Skeletal muscle satellite cell (primary cell): ENCODE results near the gene GNAI1.

ENCODE experiments used
- H3K27me3 ChIP-seq: 2 replicates; pipeline ENCODE4 v1.7.0; 2013; ENCODE audit warnings: low read length; ENCODE audit not compliant: control insufficient read depth, insufficient read depth
- H3K36me3 ChIP-seq: 2 replicates; pipeline ENCODE4 v1.7.0; 2013; ENCODE audit warnings: mild to moderate bottlenecking, control low read depth, low read length; ENCODE audit not compliant: insufficient read depth
- H3K4me1 ChIP-seq: 2 replicates; pipeline ENCODE4 v1.7.0; 2013; ENCODE audit warnings: low read length; ENCODE audit not compliant: control insufficient read depth, insufficient read depth
- H3K4me2 ChIP-seq: 2 replicates; pipeline ENCODE4 v1.7.0; 2013; ENCODE audit warnings: mild to moderate bottlenecking, low read length
- H3K4me3 ChIP-seq: 2 replicates; pipeline ENCODE4 v1.7.0; 2013; ENCODE audit warnings: low read length
- H3K9ac ChIP-seq: 2 replicates; pipeline ENCODE4 v1.7.0; 2013; ENCODE audit warnings: mild to moderate bottlenecking, low read depth, low read length, moderate library complexity
- H3K9me3 ChIP-seq: replicated peaks from 2 replicates; pipeline ENCODE4 v1.7.0; 2013; ENCODE audit warnings: mild to moderate bottlenecking, control low read depth, low read length

GNAI1 gene

GRCh38 chr7:80218723-80219122 is 84.1 kb downstream of the GNAI1 start:
- Histone ChIP-seq H3K9me3 (no peaks in the 10 kb centered on the region), H3K4me1 (peaks cover 12% of the 10 kb centered on the region), H3K27me3 (no peaks in the 10 kb centered on the region), H3K36me3 (peaks cover 6% of the 10 kb centered on the region), H3K9ac (no peak overlapping the region), H3K4me3 (no peak overlapping the region), H3K4me2 (no peak overlapping the region)

- Histone ChIP-seq H3K36me3 (peaks cover under 1% of the 10 kb centered on the region), H3K4me3 (no peak overlapping the region), H3K9me3 (no peaks in the 10 kb centered on the region), H3K4me2 (no peak overlapping the region), H3K9ac (no peak overlapping the region), H3K4me1 (peaks cover 13% of the 10 kb centered on the region), H3K27me3 (no peaks in the 10 kb centered on the region)
These were observed 85.5 kb downstream of the GNAI1 start for GRCh38 chr7:80220022-80220634.

GRCh38 chr7:80224415-80224814 is 89.8 kb downstream of the GNAI1 start:
- no peaks in the 10 kb centered on the region for H3K36me3 ChIP-seq
- no peaks in the 10 kb centered on the region for H3K27me3 ChIP-seq
- peaks cover 9% of the 10 kb centered on the region for H3K4me1 ChIP-seq
- no peak overlapping the region for H3K4me2 ChIP-seq
- H3K9ac ChIP-seq = no peak overlapping the region
- H3K9me3 ChIP-seq = no peaks in the 10 kb centered on the region
- H3K4me3 ChIP-seq = no peak overlapping the region

DNA sequence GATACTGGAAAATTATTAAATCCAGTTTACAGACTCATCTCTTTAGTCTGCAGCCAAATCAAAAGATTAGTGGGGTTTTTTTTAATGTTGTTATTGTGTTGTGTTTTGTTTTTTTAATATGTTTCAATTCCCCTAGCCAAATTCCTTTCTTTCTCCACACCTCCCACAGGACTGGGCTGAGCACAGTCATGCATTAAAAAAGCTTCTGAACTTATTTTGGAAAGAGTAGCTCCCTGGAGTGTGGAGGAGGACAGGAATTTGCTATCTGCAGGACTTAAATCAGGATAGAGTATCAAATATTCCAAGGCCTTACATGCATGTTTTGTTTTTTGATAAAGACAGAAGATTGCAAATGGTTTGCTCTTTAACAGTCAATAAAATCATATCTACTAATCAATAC is 90.7 kb downstream of the GNAI1 start:
- no peaks in the 10 kb centered on the region for H3K36me3 ChIP-seq
- H3K9me3 ChIP-seq = no peaks in the 10 kb centered on the region
- no peaks in the 10 kb centered on the region for H3K27me3 ChIP-seq
- H3K4me1 ChIP-seq = peaks cover 14% of the 10 kb centered on the region
- no peak overlapping the region for H3K9ac ChIP-seq
- no peak overlapping the region for H3K4me2 ChIP-seq
- no peak overlapping the region for H3K4me3 ChIP-seq

GRCh38 chr7:80226629-80227028 is 92.0 kb downstream of the GNAI1 start:
- Histone ChIP-seq H3K9ac (no peak overlapping the region), H3K4me3 (no peak overlapping the region), H3K4me2 (no peak overlapping the region), H3K36me3 (no peaks in the 10 kb centered on the region), H3K27me3 (no peaks in the 10 kb centered on the region), H3K4me1 (peaks cover 25% of the 10 kb centered on the region), H3K9me3 (no peaks in the 10 kb centered on the region)

DNA sequence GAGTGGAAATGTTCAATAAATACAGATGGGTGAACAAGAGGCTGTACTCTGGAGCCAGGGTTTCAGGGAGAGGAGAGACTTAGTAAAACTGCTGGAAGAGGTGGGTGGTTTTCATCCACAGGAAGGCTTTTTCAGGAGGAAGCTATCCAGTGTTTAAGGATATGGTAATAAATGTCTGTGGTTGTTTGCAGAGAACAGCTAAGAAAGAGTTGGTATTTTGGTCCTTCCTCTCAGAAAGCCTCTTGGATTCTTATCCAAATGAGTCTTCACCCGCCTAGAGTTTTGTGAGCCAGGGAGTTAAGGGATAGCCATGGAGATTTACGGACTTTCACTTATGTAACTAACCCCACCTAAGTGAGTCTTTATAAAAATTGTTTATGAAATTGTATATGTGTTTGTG is 95.7 kb downstream of the GNAI1 start:
- no peaks in the 10 kb centered on the region for H3K27me3 ChIP-seq
- H3K4me1 ChIP-seq = peaks cover 35% of the 10 kb centered on the region
- no peaks in the 10 kb centered on the region for H3K9me3 ChIP-seq
- no peak overlapping the region for H3K4me2 ChIP-seq
- H3K4me3 ChIP-seq = no peak overlapping the region
- no peaks in the 10 kb centered on the region for H3K36me3 ChIP-seq
- no peak overlapping the region for H3K9ac ChIP-seq

DNA sequence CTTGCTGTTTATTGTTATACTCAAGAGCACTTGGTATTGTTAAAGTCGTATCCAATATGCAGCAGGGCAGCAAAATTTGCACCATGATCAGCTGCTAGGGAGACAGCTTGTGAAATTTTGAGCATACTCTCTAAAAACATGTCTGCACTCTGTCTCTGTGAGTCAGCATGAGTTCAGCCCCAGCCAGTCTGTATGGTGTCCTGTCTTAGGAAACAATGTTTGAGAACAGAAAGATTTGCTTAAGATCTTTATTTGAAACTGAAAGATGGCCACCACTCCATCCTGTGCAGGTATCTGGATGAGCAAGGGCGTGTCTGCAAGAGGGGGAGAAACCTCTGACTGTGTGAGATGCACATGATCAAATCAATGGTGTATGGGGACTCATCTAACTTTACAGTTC is 97.1 kb downstream of the GNAI1 start:
- H3K9ac ChIP-seq = no peak overlapping the region
- no peaks in the 10 kb centered on the region for H3K9me3 ChIP-seq
- H3K4me3 ChIP-seq = no peak overlapping the region
- no peaks in the 10 kb centered on the region for H3K27me3 ChIP-seq
- H3K4me2 ChIP-seq = no peak overlapping the region
- peaks cover 30% of the 10 kb centered on the region for H3K4me1 ChIP-seq
- no peaks in the 10 kb centered on the region for H3K36me3 ChIP-seq

DNA sequence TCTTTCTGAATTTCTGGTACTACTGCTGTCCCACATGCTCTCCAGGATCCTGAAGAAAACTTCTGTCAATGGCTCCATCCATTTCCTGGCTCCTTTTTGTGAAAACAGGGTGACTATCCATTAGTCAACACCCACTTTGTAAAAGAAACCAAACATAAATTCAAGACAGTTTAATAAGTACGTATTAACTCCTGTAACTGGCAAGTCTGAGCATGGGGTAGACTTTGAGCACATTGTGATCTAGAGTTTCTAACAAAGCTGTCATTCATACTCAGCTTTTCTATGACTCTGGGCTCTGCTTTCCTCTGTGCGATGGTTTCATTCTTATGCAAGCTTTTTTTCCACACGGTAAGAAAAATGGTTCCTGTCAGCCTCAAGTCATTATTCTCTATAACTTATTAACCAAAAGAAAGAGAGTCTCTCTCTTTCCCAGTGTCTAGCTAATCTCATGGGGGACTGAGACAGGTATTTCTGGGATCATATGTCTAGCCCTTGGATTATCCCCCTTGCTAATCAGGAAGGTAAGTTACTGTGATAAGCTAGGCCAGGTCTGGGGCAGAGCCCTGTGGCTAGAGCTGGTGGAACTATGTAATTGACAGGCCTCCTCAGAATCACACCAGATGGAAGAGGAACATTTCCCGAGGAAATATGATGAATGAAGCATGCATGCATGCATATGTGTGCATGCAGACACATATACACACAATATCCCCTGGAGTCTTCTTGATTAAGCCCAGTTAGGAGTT is 98.5 kb downstream of the GNAI1 start:
- H3K9ac ChIP-seq = no peak overlapping the region
- H3K27me3 ChIP-seq = no peaks in the 10 kb centered on the region

DNA sequence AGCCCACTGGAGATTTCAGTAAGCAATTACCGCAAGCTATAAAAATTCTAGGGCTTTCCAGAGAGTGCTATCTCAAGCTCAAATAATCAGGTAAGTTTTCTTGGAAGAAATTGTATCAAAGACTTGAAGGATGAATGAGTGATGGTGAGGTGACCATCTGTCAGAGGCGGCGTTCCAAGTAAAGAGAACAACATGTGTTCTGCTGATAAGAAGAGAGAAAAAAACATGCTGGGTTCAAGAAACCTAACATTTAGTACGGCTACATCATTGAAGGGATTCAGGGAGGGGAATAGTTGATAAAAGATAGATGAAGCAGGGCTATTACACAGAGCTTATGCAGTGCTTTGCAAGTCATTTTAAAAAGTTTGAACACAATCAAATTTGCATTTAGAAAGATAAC is 100.7 kb downstream of the GNAI1 start:
- Histone ChIP-seq H3K4me2 (no peak overlapping the region), H3K27me3 (no peaks in the 10 kb centered on the region), H3K9ac (no peak overlapping the region), H3K4me1 (peaks cover 27% of the 10 kb centered on the region), H3K36me3 (no peaks in the 10 kb centered on the region), H3K4me3 (no peak overlapping the region), H3K9me3 (no peaks in the 10 kb centered on the region)

More for the DNA sequence above, 98.5 kb downstream of the GNAI1 start:
- Histone ChIP-seq H3K36me3 (no peaks in the 10 kb centered on the region), H3K4me3 (no peak overlapping the region), H3K4me1 (peaks cover 30% of the 10 kb centered on the region), H3K4me2 (no peak overlapping the region), H3K9me3 (no peaks in the 10 kb centered on the region)

DNA sequence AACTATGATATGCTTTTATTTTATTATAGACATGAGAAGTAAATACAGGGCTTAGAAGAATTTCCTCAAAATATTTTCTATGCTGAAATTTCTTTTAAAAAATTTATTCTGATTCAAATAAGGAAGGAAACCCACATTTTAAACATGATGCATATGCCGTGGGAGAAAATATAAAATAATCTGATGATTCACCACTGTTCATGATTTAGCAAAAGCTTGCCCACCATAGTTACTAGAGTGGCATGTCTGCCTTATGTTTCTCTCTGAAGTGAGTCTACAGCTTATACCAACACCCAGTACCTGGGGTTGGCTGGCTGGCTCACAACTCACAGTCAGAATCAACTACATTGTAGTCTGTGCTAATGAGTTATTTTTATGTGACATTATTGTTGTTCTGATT is 102.0 kb downstream of the GNAI1 start:
- no peaks in the 10 kb centered on the region for H3K27me3 ChIP-seq
- H3K36me3 ChIP-seq = no peaks in the 10 kb centered on the region
- H3K9ac ChIP-seq = no peak overlapping the region
- H3K4me1 ChIP-seq = peaks cover 24% of the 10 kb centered on the region
- H3K4me2 ChIP-seq = no peak overlapping the region
- H3K4me3 ChIP-seq = no peak overlapping the region
- no peaks in the 10 kb centered on the region for H3K9me3 ChIP-seq

DNA sequence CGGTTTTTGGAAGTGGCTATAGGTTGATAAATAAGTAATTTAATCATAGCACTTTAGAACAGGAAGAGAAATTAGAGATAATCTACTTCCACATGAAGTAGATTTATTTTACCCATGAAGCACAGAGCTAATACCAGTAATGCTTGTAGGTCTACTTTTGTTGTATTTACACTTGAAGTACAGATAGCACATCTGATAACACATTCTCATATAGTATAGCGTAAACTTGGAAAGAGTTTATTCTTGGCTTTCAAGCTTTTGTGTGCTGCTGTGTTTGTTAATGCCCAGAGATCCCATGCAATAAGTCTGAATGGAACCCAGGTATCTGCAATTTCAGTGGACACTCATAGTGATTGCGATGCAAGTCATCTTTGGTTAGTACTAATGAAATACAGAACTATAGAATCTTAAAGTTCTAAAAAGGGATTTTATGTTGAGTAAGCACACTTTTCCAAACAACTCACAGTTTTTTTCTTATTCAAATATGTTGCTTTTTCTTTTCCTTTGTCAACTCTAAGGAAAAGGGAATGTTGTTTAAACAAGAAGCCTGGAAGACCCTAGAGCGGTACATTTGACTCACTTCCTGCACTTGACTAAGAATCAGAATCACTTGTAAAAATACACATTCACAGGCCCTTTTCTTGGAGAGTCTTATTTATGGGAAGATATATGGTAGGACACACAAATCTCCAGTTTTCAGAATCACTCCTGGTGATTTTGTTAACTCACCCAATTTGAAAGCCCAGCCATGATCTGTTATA is 105.8 kb downstream of the GNAI1 start:
- no peaks in the 10 kb centered on the region for H3K9me3 ChIP-seq
- H3K9ac ChIP-seq = no peak overlapping the region
- peaks cover 16% of the 10 kb centered on the region for H3K4me1 ChIP-seq
- no peak overlapping the region for H3K4me3 ChIP-seq
- no peaks in the 10 kb centered on the region for H3K36me3 ChIP-seq
- H3K27me3 ChIP-seq = no peaks in the 10 kb centered on the region
- H3K4me2 ChIP-seq = no peak overlapping the region
